ENCODE measurements around the gene OR4X2.

GRCh38 chr11:48270621-48271020 is 25.7 kb downstream of the OR4X2 start:
- TF ChIP-seq POLR2A (IDR thresholded peaks at IDR 0.05) (no peak), CTCF (IDR thresholded peaks at IDR 0.05 in 4 of 5, conservative IDR thresholded peaks at IDR 0.05 in 1 of 5) (no peak)

Data from gastrocnemius medialis (tissue), 4 donors.